Upper lobe of left lung (tissue), 4 donors: Measurements from ENCODE around the gene IFIT1.

Experiments used
- CTCF ChIP-seq, 6 experiments: fragments of 450-650 bp in 4 of 6; fragments of 200-600 bp in 2 of 6; sonication (generic) in 2 of 6; IDR thresholded peaks; one replicate each; pipeline ENCODE4 v1.5.1; 2016 to 2019; ENCODE audit warnings: antibody characterized with exemption in 6 of 6
- EP300 ChIP-seq, 4 donors: sonication (generic); formaldehyde crosslinking; IDR thresholded peaks; one replicate each; pipeline ENCODE4 v1.5.1; 2017; ENCODE audit warnings: antibody characterized with exemption in 4 of 4, control low read depth in 2 of 4
- POLR2A ChIP-seq, 4 donors: fragments of 450-650 bp; IDR thresholded peaks; one replicate each; pipeline ENCODE4 v1.5.1; 2016 to 2017; ENCODE audit warnings: antibody characterized with exemption in 4 of 4, mild to moderate bottlenecking in 2 of 4

- TF ChIP-seq CTCF (IDR thresholded peaks at IDR 0.05) (no peak), POLR2A (IDR thresholded peaks at IDR 0.05) (no peak), EP300 (IDR thresholded peaks at IDR 0.05) (no peak)
These were observed 58.5 kb downstream of the IFIT1 start for GRCh38 chr10:89450901-89451300.
